ENCODE results near the gene SYNDIG1. TPM values are rescaled to one million over a fixed set of nuclear protein-coding genes. Genes with fewer than 3 reads are reported as not detected.

The SYNDIG1 gene
- total RNA-seq, 2 donors from 2014 or later, result 0.78 TPM; not detected in 1

DNA sequence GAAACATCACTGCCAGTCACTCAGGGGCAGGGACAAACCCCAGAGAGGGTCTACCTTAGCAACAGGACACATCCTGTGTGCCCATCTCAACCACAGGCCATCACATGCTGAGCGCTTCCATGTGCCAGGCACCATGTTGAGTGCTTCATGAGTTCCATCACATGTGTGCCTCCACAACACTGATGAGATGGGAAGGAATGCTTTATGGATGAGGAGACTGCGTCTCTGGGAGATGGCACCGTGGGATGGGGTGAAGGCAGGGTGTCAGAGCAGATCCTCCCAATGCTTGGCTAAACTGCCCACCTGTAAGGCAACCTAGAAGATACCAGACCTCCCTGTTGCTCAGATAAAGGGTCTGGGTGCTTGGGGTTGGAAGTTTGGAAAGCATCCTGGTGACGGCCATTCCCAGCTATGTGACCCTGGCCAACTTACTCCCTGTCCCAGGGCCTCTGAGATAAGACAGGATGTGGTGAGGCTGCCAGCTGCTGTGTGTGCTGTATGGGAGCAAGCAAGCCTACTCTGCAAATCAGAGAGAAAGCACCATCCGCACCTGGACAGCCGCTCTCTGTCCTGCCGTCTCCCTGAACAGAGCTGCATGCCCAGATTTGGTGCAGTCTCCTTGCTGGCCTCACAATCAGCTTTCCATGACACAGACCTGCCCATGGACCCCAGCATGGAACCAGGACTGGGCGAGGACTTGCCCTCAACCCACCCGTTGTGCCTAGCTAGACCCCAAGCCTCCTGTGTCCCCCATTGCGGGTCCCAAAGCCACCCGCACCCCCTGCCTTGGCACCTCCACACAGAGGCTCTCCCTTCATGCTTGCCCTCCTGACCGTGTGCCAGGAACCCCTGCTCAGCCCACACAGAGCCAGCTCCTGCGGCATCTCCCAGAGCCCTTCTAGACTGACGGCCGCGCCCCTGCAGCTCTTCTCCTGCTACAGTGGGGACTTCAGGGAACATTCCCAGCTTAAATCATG is 143.7 kb downstream of the SYNDIG1 start:
- no peak for DNase-seq
- TF ChIP-seq, protein P1, sequence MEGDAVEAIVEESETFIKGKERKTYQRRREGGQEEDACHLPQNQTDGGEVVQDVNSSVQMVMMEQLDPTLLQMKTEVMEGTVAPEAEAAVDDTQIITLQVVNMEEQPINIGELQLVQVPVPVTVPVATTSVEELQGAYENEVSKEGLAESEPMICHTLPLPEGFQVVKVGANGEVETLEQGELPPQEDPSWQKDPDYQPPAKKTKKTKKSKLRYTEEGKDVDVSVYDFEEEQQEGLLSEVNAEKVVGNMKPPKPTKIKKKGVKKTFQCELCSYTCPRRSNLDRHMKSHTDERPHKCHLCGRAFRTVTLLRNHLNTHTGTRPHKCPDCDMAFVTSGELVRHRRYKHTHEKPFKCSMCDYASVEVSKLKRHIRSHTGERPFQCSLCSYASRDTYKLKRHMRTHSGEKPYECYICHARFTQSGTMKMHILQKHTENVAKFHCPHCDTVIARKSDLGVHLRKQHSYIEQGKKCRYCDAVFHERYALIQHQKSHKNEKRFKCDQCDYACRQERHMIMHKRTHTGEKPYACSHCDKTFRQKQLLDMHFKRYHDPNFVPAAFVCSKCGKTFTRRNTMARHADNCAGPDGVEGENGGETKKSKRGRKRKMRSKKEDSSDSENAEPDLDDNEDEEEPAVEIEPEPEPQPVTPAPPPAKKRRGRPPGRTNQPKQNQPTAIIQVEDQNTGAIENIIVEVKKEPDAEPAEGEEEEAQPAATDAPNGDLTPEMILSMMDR (IDR thresholded peaks at IDR 0.05), result no peak
- no peak for TF ChIP-seq POLR2A (IDR thresholded peaks at IDR 0.05)
- no peak overlapping the region for H3K27ac ChIP-seq
- H3K36me3 ChIP-seq (replicated peaks in 1 of 2; ENCODE audit: insufficient read depth in 1 of 2, low read depth in 2 of 2), result no peaks in the 10 kb centered on the region
- no peaks in the 10 kb centered on the region for H3K4me1 ChIP-seq
- H3K9me3 ChIP-seq, result no peaks in the 10 kb centered on the region
- 75 to 80% methylated on average over 9 to 15 of the region's 16 CpGs for WGBS, 2 donors
- intact Hi-C loops (cut with DNase I), result no loop called here
- H3K27me3 ChIP-seq, result no peaks in the 10 kb centered on the region
- H3K4me3 ChIP-seq, result no peak overlapping the region
- ATAC-seq, result no peak

DNA sequence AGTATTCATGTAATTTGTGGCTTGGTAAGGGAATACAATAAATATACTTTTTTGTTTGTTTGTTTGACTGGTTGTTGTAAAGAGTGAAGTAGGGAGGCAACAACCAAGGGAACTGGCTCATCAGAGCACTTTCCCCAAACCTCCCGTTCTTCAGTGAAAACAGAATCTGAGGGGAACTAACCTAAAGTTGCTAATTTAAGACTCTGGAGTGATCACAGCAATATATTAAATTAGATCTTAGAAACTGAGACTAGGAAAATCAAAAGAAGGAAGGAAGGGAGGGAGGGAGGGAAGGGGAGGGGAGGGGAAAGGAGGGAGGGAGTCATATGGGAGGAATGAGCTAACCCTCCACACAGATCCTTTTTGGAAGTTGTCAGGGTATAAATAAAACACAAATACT is 144.9 kb downstream of the SYNDIG1 start:
- Histone ChIP-seq H3K9me3 (no peaks in the 10 kb centered on the region), H3K27me3 (no peaks in the 10 kb centered on the region), H3K4me3 (no peak overlapping the region), H3K27ac (no peak overlapping the region), H3K4me1 (no peaks in the 10 kb centered on the region), H3K36me3 (replicated peaks in 1 of 2; ENCODE audit: insufficient read depth in 1 of 2, low read depth in 2 of 2) (no peaks in the 10 kb centered on the region)
- DNase-seq (no peak), ATAC-seq (no peak)
- intact Hi-C loops (cut with DNase I), result no loop called here
- 42 to 54% methylated on average over 1 of the region's 1 CpG for WGBS, 2 donors
- TF ChIP-seq, protein P1 (IDR thresholded peaks at IDR 0.05), result no peak
- no peak for TF ChIP-seq POLR2A (IDR thresholded peaks at IDR 0.05)

DNA sequence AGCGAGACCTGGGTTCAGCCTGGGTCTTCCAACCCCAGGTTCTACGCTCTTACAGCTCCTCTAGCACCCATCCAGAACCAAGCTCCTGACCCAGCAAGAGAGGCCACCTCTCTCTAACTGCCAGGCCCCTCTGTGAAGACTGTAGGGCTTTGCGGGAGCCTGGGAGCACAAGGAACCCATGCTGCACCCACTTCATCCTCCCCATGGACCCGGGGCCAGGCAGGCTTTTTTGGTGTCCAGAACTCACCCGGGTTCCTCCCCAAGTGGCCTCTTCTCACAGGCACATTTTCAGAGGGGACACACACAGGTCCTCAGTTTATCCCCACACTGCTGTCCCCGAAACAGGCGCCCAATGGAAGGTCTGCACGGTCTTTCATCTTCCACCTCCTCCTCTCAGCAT is 145.9 kb downstream of the SYNDIG1 start:
- Histone ChIP-seq H3K36me3 (replicated peaks in 1 of 2; ENCODE audit: insufficient read depth in 1 of 2, low read depth in 2 of 2) (no peaks in the 10 kb centered on the region), H3K4me1 (no peaks in the 10 kb centered on the region), H3K27ac (no peak overlapping the region), H3K9me3 (no peaks in the 10 kb centered on the region), H3K27me3 (no peaks in the 10 kb centered on the region), H3K4me3 (no peak overlapping the region)
- WGBS, 2 donors, result 80 to 86% methylated on average over 8 of the region's 8 CpGs
- TF ChIP-seq, protein P1 (IDR thresholded peaks at IDR 0.05), result no peak
- no peak for TF ChIP-seq POLR2A (IDR thresholded peaks at IDR 0.05)
- no peak for ATAC-seq
- intact Hi-C loops (cut with DNase I), result loop anchor here (5.0 kb wide), 1 partner anchor 48 kb away; no protein-coding TSS in a partner anchor
- DNase-seq, result no peak

DNA sequence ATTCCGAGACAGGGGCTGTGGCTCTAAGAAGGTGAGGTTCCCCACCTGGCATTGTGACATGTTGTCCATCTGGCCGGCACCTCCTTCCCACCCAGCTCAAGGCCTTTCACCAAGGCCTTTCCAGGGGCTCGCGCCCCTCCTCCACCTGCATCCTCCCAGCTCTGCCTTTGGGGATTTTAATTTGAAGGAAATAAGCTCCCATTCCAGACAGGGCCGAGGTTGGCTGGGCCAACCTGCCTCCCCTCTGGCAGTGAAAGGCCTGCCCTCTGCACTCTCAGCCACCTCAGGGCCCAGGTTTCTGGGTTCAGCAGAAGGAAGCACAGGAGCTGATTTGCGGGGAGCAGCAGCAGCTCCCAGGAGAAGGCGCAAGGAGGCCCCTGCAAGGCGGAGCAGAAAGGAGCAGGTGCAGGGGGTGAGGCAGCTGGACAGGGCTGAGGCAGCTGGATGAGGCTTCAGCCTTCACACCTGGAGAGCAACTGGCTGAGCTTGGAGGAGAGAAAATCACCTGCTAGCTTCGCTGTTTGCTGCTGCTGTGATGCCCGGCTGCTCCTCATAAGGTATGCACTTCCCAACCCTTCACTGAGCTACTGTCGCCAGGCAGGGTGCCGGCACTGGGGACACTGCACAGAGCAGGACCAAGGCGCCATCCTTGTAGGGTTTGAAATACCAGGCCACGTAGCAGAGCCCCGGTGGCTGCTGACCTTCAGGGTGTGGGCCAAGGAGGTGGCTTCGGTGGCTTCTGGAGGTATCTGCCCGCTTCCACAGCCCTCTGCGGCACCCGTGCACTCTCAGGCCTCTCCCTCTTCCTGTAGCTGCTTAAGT is 147.0 kb downstream of the SYNDIG1 start:
- H3K4me1 ChIP-seq, result no peaks in the 10 kb centered on the region
- no peak overlapping the region for H3K27ac ChIP-seq
- DNase-seq (no peak), ATAC-seq (no peak)
- no peak overlapping the region for H3K4me3 ChIP-seq
- TF ChIP-seq, protein P1 (IDR thresholded peaks at IDR 0.05), result no peak
- TF ChIP-seq POLR2A (IDR thresholded peaks at IDR 0.05), result no peak
- intact Hi-C loops (cut with DNase I), result loop anchor here (5.0 kb wide), 1 partner anchor 49 kb away; no protein-coding TSS in a partner anchor
- WGBS, 2 donors, result 77 to 84% methylated on average over 16 to 19 of the region's 19 CpGs
- H3K36me3 ChIP-seq (replicated peaks in 1 of 2; ENCODE audit: insufficient read depth in 1 of 2, low read depth in 2 of 2), result no peaks in the 10 kb centered on the region
- H3K27me3 ChIP-seq, result no peaks in the 10 kb centered on the region
- no peaks in the 10 kb centered on the region for H3K9me3 ChIP-seq

Measured in body of pancreas (tissue), 4 donors.